ENCODE data around the gene AZIN2. TPM values are rescaled to one million over a fixed set of nuclear protein-coding genes. Genes with fewer than 3 reads are reported as not detected.
"Not testable (repeated sequence)": the region's sequence is repeated elsewhere in the genome, so short reads cannot be mapped to it uniquely, and the experiment has no call there.

The AZIN2 gene
- 2.3 and 3.6 TPM in 2 replicates for total RNA-seq (2014; rRNA removed; shearing (Covaris generic); ENCODE audit: low replicate concordance)

- peak within 1 kb of the TSS; percentile 55 for H3K4me3 ChIP-seq
- no peaks in the 10 kb centered on the region for H3K36me3 ChIP-seq
- DNase-seq: peak; percentile 93
- H3K9me3 ChIP-seq: no peaks in the 10 kb centered on the region
- peaks cover 4% of the 10 kb centered on the region; the same call in 1 of the 2 replicates for H3K27me3 ChIP-seq
These were observed at the start of gene AZIN2 for GRCh38 chr1:33080885-33081553. Gene AZIN2 (plus strand): TSS chr1:33081153. CDS start chr1:33082250, 1,097 bp downstream.

GRCh38 chr1:33031506-33031905, 49.4 kb upstream of the AZIN2 start:
- DNase-seq: no peak
- H3K4me3 ChIP-seq: no peak overlapping the region
- no peaks in the 10 kb centered on the region for H3K27me3 ChIP-seq
- no peaks in the 10 kb centered on the region for H3K9me3 ChIP-seq
- peaks cover 65% of the 10 kb centered on the region for H3K36me3 ChIP-seq

- peaks cover 63% of the 10 kb centered on the region for H3K36me3 ChIP-seq
- H3K4me3 ChIP-seq: no peak overlapping the region
- H3K27me3 ChIP-seq: no peaks in the 10 kb centered on the region
- no peaks in the 10 kb centered on the region for H3K9me3 ChIP-seq
- DNase-seq: no peak
These were observed 48.7 kb upstream of the AZIN2 start for GRCh38 chr1:33032126-33032869.

- DNase-seq: no peak
- peaks cover 40% of the 10 kb centered on the region for H3K36me3 ChIP-seq
- H3K27me3 ChIP-seq: no peaks in the 10 kb centered on the region
- peak overlapping the region; percentile 95 for H3K4me3 ChIP-seq
- no peaks in the 10 kb centered on the region for H3K9me3 ChIP-seq
These were observed 44.9 kb upstream of the AZIN2 start for GRCh38 chr1:33036051-33036525.

DNA sequence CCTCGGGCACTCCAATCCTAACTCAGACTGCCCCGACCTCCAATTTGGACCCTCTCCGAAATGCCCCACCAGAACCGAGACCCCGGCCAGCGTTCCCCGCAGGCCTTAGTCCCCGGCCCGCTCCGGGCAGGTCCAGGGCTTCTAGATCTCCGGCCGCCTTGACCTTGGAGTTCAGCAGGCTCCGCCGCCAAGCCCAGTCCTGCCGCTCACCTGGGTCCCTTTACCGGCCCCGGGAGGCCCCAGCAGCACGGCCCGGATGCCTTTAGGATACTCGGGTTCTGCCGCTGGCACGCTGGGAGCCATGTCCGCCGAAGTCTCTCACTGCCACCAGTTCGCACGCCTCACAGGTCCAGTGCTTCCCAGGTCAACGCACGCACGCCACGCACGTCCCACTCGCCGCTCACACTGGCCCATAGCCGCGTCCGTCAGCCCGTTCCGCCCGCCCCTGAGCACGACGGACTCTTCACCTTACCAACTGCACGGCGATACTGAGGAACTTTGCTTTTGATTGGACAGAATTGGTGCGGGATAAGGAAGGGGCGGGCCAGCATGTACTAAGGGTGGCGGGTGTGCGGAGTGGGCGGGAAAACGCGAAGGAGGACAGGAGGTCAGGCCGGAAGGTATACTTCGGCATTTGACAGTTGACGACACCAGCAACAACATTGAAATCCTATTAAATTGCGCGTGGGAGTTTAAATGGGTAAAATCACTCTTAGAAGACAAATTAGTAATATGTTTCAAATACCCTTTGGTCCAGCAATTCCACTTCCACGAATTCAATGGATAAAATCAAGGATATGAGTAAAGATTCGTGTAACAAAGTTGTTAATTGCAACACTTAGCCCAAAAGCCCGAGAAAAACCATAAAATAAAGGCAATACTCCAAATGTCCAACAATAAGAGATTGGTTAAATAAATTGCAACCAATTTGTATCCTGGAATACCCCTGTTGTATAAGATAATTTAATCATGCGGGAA, 44.1 kb upstream of the AZIN2 start, which contains the start of gene AK2:
Gene AK2 (minus strand): TSS at position 358 of the 978 bp plus-strand sequence. CDS start 55 bp downstream, at position 303.
- peak within 1 kb of the TSS; percentile 95 for H3K4me3 ChIP-seq

DNA sequence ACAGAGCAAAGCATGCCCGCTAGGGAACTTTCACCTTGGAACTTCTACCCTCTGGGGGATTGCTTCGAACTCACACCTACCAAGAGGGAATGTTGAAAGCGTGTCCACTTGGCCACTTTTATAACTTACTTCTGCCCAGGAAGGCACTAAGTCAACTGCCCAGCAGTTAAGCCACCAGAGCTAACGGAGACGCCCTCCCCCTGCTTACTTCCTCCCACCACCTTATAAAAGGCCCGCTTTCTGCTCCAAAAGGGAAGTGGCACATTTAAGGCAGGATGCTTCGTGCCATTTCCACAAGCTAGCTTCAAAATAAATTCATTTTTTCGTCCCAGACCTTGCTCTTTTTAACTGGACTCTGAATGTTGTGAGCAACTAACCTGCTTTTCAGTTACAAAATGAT, 41.1 kb upstream of the AZIN2 start:
- Histone ChIP-seq H3K27me3 (no peaks in the 10 kb centered on the region), H3K9me3 (no peaks in the 10 kb centered on the region), H3K36me3 (peaks cover 9% of the 10 kb centered on the region), H3K4me3 (no peak overlapping the region)
- no peak for DNase-seq

More for the DNA sequence above, 44.1 kb upstream of the AZIN2 start, which contains the start of gene AK2:
- Histone ChIP-seq H3K36me3 (peaks cover 33% of the 10 kb centered on the region), H3K9me3 (no peaks in the 10 kb centered on the region), H3K27me3 (no peaks in the 10 kb centered on the region)
- DNase-seq: peak; percentile 98

GRCh38 chr1:33041026-33041425, 39.9 kb upstream of the AZIN2 start:
- no peaks in the 10 kb centered on the region for H3K9me3 ChIP-seq

DNA sequence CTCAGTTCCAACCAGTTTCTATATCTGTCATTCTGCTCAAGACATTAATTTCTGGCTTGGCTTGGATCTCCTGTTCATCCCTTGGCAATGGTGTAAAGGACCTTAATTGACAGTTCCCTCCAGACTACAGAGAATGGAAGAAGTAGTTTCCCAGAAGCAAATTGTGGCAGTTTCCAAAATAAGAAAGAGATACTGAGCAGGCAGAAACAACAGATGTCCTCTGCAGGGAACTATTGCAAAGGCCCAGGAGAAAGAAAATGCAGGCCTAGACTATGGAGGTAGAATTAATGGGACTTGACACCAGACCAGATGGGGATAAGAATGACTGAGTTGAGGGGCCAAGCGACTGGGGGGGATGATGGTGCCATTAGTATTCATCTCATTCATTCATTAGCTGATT, 38.1 kb upstream of the AZIN2 start:
- no peaks in the 10 kb centered on the region for H3K27me3 ChIP-seq
- no peaks in the 10 kb centered on the region for H3K36me3 ChIP-seq
- H3K9me3 ChIP-seq: 0 out of 2 replicates have a peak, but pooled peaks cover 3% of the 10 kb centered on the region
- DNase-seq: no peak
- no peak overlapping the region for H3K4me3 ChIP-seq

More at GRCh38 chr1:33041026-33041425, 39.9 kb upstream of the AZIN2 start:
- no peak overlapping the region for H3K4me3 ChIP-seq
- no peaks in the 10 kb centered on the region for H3K27me3 ChIP-seq
- no peak for DNase-seq
- H3K36me3 ChIP-seq: 0 out of 2 replicates have a peak, but pooled peaks cover 2% of the 10 kb centered on the region

GRCh38 chr1:33043267-33044092, 37.5 kb upstream of the AZIN2 start:
- DNase-seq: no peak
- no peaks in the 10 kb centered on the region for H3K27me3 ChIP-seq
- H3K4me3 ChIP-seq: no peak overlapping the region
- H3K9me3 ChIP-seq: 0 out of 2 replicates have a peak, but pooled peaks cover 3% of the 10 kb centered on the region
- H3K36me3 ChIP-seq: no peaks in the 10 kb centered on the region

DNA sequence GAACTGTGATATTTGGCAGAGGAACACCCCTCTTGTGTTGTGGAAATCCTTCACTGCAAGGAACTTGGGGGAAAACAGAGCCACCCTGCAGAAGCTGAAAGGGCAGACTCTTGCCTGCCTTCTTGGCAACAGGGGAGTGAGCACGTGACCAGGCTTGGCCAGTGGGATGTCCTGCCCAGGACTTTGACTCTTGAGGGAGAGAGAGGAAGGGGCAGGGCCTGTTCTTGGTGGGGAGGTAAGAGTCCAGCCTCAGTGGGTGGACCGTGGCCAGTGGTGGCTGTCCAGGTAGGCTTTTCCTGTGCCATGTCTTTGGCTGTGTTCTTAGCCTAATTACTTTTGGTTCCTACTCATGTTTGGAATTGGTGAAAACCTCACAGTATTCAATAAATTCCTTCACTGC, 35.7 kb upstream of the AZIN2 start:
- DNase-seq: peak; percentile 41
- Histone ChIP-seq H3K36me3 (no peaks in the 10 kb centered on the region), H3K4me3 (no peak overlapping the region), H3K27me3 (no peaks in the 10 kb centered on the region), H3K9me3 (0 out of 2 replicates have a peak, but pooled peaks cover 3% of the 10 kb centered on the region)

DNA sequence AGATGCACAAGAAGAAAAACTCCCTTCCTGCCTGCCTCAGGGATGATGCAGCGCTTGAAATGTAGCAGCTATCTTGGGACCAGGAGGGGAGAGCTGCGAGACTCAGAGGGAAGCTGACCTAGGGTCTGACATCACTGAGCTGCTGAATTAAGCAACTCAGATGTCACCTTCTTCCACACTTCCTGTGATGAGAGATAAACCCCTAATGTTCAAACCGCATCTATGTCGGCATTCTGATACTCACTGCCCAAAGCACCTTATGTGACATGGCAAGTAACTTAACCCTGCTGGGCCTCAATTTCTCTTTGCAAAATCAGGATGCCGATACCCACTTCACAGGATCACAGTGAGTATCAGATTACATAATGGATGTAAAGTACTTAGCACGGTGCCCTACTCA, 35.1 kb upstream of the AZIN2 start:
- H3K4me3 ChIP-seq: no peak overlapping the region
- no peak for DNase-seq

DNA sequence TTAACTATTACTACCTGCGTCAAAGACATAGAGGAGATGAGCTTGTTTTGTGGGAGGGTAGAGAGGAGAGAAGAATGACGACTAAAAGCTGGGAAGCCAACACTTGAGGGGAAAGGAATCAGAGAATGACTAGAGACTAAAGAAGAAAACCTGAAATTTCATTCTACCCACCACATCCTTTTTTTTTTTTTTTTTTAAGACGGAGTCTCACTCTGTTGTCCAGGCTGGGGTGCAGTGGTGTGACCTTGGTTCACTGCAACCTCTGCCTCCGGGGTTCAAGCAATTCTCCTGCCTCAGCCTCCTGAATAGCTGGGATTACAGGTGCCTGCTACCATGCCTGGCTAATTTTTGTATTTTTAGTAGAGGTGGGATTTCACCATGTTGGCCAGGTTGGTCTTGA, 34.7 kb upstream of the AZIN2 start:
- not testable (repeated sequence) for H3K4me3 ChIP-seq, H3K9me3 ChIP-seq, H3K27me3 ChIP-seq, DNase-seq, H3K36me3 ChIP-seq

More for the DNA sequence above, 35.1 kb upstream of the AZIN2 start:
- 0 out of 2 replicates have a peak, but pooled peaks cover 3% of the 10 kb centered on the region for H3K9me3 ChIP-seq
- no peaks in the 10 kb centered on the region for H3K36me3 ChIP-seq
- no peaks in the 10 kb centered on the region for H3K27me3 ChIP-seq

- H3K4me3 ChIP-seq: no peak overlapping the region
- 0 out of 2 replicates have a peak, but pooled peaks cover 3% of the 10 kb centered on the region for H3K9me3 ChIP-seq
- H3K36me3 ChIP-seq: no peaks in the 10 kb centered on the region
- H3K27me3 ChIP-seq: no peaks in the 10 kb centered on the region
- DNase-seq: no peak
These were observed 33.7 kb upstream of the AZIN2 start for GRCh38 chr1:33047290-33047689.

DNA sequence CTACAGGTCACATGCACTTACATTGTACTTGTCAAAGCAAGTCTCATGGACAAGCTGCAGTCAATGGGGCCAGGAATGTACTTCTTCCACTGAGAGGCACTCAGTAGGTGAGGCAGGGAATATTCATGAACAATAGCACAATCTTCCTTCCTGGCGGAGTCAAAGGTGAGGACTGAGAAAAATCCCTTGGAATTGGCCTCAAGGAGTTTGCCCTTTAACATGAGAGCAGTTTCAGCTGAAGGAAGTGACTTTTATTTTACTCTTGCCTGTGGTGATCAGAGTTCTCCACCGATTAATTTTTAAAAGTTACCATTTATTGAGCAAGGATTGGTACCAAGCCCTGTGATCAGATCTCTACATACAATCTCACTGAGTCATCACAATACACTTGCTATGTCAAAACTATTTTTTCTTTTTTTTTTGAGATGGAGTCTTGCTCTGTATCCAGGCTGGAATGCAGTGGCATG, 33.1 kb upstream of the AZIN2 start:
- Histone ChIP-seq H3K36me3 (no peaks in the 10 kb centered on the region), H3K9me3 (0 out of 2 replicates have a peak, but pooled peaks cover 3% of the 10 kb centered on the region), H3K27me3 (no peaks in the 10 kb centered on the region), H3K4me3 (no peak overlapping the region)
- DNase-seq: no peak

- Histone ChIP-seq H3K36me3 (no peaks in the 10 kb centered on the region), H3K9me3 (0 out of 2 replicates have a peak, but pooled peaks cover 3% of the 10 kb centered on the region), H3K27me3 (no peaks in the 10 kb centered on the region), H3K4me3 (no peak overlapping the region)
- DNase-seq: no peak
These were observed 32.5 kb upstream of the AZIN2 start for GRCh38 chr1:33048426-33048825.
